ENCODE data around the gene HSD17B14.
"Not testable (repeated sequence)": the region's sequence is repeated elsewhere in the genome, so short reads cannot be mapped to it uniquely, and the experiment has no call there.

DNA sequence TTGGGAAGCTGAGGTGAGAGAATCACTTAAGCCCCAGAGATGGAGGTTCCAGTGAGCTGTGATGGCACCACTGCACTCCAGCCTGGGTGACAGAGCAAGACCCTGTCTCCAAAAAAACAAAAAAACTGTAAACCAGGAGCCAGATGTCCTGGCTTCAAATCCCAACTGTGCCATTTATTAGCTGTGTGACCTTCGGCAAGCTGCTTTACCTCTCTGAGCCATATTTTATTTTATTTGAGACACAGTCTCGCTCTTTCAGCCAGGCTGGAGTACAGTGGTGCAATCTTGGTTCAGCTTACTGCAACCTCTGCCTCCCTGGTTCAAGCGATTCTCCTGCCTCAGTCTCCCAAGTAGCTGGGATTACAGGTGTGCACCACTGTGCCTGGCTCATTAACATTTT is 10.4 kb upstream of the HSD17B14 start:
- TF ChIP-seq, protein P1, sequence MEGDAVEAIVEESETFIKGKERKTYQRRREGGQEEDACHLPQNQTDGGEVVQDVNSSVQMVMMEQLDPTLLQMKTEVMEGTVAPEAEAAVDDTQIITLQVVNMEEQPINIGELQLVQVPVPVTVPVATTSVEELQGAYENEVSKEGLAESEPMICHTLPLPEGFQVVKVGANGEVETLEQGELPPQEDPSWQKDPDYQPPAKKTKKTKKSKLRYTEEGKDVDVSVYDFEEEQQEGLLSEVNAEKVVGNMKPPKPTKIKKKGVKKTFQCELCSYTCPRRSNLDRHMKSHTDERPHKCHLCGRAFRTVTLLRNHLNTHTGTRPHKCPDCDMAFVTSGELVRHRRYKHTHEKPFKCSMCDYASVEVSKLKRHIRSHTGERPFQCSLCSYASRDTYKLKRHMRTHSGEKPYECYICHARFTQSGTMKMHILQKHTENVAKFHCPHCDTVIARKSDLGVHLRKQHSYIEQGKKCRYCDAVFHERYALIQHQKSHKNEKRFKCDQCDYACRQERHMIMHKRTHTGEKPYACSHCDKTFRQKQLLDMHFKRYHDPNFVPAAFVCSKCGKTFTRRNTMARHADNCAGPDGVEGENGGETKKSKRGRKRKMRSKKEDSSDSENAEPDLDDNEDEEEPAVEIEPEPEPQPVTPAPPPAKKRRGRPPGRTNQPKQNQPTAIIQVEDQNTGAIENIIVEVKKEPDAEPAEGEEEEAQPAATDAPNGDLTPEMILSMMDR (IDR thresholded peaks at IDR 0.05) = not testable (repeated sequence)
- not testable (repeated sequence) for TF ChIP-seq POLR2A (IDR thresholded peaks at IDR 0.05)

Measured in upper lobe of left lung (tissue), 4 donors.